Gastrocnemius medialis (tissue), 4 donors: ENCODE measurements around the gene IL12RB1.

ENCODE experiments used
- POLR2A ChIP-seq, 2 donors: fragments of 450-650 bp; IDR thresholded peaks; one replicate each; pipeline ENCODE4 v1.6.1; 2017; ENCODE audit warnings: antibody characterized with exemption in 2 of 2, mild to moderate bottlenecking in 2 of 2, moderate library complexity in 2 of 2
- TF ChIP-seq, protein P1 (sequence below), 5 experiments: fragments of 450-650 bp in 3 of 5; fragments of 200-600 bp in 2 of 5; sonication (generic) in 2 of 5; IDR thresholded peaks in 4 of 5; conservative IDR thresholded peaks in 1 of 5; 1 replicate in 4 of 5; 2 replicates in 1 of 5; pipeline ENCODE4 v1.5.1; 2016 to 2019; ENCODE audit warnings: antibody characterized with exemption in 5 of 5, mild to moderate bottlenecking in 3 of 5, moderate library complexity in 3 of 5

DNA sequence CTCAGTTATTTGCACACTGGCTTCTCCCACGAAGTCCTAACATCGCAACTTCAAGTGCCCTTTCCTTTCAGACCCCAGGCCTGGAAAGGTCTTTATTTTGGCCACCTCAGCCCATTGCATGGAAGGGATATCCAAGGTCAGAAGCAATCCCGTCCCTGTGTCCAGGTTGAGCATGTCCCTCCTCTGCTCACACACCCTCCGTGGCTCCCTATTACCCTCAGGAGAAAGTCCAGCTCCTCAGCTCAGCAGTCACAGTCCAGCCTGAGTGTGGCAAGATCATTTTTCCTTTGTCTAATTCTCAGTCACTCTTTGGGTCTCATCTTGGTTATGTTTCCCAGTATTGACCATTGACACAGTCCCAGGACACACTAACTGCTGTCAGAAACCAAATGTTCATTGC is 59.6 kb downstream of the IL12RB1 start:
- TF ChIP-seq, protein P1, sequence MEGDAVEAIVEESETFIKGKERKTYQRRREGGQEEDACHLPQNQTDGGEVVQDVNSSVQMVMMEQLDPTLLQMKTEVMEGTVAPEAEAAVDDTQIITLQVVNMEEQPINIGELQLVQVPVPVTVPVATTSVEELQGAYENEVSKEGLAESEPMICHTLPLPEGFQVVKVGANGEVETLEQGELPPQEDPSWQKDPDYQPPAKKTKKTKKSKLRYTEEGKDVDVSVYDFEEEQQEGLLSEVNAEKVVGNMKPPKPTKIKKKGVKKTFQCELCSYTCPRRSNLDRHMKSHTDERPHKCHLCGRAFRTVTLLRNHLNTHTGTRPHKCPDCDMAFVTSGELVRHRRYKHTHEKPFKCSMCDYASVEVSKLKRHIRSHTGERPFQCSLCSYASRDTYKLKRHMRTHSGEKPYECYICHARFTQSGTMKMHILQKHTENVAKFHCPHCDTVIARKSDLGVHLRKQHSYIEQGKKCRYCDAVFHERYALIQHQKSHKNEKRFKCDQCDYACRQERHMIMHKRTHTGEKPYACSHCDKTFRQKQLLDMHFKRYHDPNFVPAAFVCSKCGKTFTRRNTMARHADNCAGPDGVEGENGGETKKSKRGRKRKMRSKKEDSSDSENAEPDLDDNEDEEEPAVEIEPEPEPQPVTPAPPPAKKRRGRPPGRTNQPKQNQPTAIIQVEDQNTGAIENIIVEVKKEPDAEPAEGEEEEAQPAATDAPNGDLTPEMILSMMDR (IDR thresholded peaks at IDR 0.05 in 4 of 5, conservative IDR thresholded peaks at IDR 0.05 in 1 of 5) = no peak
- TF ChIP-seq POLR2A (IDR thresholded peaks at IDR 0.05) = no peak
